SHP77 treated with DMSO at 0.1 percent for 48 hours (cell line): Measurements from ENCODE around the gene PISD.
A peak's percentile ranks its signal among the peaks of the same experiment; 100 is the strongest.

Experiments
- DNase-seq: peaks from one replicate; lab custom pipeline; 2025; lab: John Stamatoyannopoulos, UW

Gene PISD

GRCh38 chr22:31652911-31653684 is 8.9 kb downstream of the PISD start:
- no peak for DNase-seq

DNA sequence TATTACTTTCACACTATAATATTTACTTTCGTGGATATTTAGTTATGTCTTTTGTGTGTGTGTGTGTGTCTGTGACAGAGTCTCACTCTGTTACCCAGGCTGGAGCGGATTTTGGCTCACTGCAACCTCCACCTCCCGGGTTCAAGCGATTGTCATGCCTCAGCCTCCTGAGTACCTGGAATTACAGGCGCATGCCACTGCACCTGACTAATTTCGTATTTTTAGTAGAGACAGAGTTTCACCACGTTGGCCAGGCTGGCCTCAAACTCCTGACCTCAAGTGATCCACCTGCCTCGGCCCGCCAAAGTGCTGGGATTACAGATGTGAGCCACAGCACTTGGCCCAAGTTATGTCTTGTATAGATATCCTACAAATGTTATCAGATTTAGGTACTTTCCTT is 9.9 kb downstream of the PISD start:
- no peak for DNase-seq

DNA sequence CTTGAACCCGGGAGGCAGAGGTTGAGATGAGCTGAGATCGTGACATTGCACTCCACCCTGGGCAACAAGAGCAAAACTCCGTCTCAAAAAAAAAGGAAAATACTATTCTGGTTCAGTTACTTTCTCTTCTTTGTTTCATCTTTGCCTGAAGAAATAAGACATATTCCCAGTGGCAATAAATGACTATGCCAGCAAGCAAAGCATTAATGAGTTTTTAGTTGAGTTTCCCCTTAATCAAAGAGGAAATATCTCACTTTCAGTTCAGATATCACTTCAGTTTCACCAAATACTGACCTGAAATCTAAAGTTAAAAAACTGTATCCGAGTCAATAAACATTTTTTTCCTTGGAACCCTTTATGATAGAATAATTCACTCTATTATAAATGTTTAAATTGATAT is 10.4 kb downstream of the PISD start:
- no peak for DNase-seq

DNA sequence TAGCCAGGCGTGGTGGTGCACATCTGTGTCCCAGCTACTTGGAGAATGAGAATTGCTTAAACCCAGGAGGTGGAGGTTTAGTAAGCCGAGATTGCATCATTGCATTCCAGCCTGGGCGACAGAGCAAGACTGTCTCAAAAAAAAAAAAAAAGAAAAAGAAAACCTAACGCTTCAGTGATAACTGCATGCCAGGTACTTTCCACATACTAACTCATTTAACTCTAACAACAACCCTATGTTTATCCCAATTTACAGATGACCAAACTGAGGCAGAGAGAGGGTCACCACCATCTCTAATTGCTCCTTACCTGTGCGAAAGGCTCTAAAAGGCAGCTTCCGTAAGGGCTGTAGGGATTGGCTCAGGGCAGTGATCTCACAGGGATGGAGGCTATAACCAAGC is 11.6 kb downstream of the PISD start:
- no peak for DNase-seq

GRCh38 chr22:31647523-31648320 is 14.3 kb downstream of the PISD start:
- no peak for DNase-seq

DNA sequence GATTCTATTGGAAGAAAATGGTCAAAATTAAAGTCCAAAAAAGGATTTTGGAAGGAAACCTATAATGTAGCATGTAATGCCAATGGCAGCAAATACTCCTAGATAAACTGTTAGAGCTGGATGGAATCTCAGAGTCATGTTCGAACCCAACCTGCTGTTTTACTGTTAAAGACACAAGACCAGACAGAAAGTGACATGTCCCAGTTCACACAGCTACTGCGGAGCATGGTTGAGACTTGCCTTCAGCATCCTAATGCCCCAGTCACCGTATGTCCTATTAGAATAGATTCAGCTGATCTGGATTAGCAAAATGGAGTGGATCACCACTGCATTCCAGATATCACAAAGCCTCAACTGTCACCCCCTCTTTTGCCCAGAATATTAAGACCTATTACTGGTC is 14.9 kb downstream of the PISD start:
- no peak for DNase-seq

DNA sequence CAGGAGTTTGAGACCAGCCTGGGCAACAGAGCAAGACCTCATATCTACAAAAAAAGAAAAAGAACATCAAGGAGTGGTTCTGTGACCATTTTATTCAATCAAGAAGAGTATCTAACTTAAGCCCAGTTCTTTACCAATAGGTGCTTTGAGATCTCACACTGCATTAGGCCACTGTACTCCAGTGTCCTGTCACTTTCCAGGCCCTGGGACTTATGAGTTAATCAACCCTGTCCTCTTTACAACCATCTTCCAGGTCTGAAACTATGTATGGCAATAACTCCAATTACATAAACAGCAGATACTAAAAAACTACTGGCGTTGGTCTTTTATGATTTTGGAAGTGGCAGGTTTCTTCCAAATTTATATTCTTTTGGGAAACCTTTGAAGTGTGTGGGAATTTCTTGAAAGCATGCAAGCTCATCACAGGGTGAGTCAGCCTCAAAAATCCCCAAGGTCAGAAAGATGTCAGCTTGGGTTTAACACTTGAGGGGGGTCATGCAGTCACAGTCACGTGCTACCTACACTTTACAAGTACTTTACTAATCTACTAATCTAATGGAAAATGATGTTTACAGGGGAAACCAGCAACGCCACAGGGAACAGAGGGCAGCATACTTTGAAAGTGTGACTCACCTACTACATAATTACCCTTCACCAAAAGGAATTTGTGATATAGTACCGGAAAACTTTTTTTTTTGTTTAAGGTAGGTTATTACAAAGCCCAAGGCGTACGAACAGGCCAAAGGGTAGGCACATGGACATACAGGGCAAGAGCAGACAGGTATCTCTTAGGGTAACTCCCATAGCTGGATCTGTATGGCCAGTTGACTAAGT is 15.6 kb downstream of the PISD start:
- no peak for DNase-seq

- no peak for DNase-seq
Observed at GRCh38 chr22:31639436-31640039, 22.5 kb downstream of the PISD start.

- no peak for DNase-seq
Observed at GRCh38 chr22:31637891-31638618, 24.0 kb downstream of the PISD start.

DNA sequence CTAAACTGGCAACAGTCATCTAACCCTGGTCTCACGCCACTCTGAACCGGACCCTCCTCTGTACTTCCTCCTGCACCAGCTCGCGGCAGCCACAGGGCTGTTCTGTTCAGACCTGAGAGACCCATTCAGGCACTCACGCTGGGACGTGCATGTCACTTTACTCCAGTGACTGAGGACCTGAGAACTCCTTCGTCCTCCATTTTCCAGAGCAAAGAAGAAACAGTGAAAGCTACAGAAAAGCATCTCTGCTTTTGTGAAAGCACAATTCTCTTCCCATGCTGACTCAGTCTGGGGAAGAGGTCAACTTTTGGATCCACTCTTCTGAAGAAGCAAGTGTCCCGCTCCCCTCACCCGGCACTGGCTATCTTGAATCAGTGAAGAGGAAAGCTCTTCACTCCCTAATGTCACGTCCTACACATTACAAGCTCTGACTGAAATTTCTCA is 24.5 kb downstream of the PISD start:
- no peak for DNase-seq

- no peak for DNase-seq
Observed at GRCh38 chr22:31635638-31636306, 26.2 kb downstream of the PISD start.

- DNase-seq: no peak
Observed at GRCh38 chr22:31631436-31631835, 30.6 kb downstream of the PISD start.

- peak; percentile 3 for DNase-seq
Observed at GRCh38 chr22:31630331-31631329, 31.4 kb downstream of the PISD start.

- DNase-seq: no peak
Observed at GRCh38 chr22:31629741-31630184, 32.3 kb downstream of the PISD start.

- DNase-seq: no peak
Observed at GRCh38 chr22:31628969-31629708, 32.9 kb downstream of the PISD start.

DNA sequence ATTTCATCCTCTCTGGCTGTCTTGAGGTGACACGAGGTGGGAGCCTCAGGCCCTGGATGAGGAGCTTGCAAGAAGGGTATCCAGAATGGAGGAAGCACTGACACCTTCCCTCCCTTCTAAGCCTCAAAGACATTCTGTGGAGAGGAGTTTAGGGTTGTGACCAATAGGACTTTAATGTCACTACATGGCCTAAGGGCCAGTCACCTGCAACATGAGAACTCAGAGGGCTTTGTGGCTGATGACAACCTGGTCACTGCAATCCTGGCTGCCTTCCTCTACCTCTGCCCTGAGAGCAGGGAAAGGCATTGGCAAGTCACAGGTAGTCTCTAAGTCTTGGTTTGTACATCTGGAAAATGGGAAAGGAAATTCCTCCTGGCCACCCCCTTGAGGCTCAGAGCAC is 33.7 kb downstream of the PISD start:
- DNase-seq: no peak

- no peak for DNase-seq
Observed at GRCh38 chr22:31627223-31627731, 34.7 kb downstream of the PISD start.

- no peak for DNase-seq
Observed at GRCh38 chr22:31626427-31627150, 35.4 kb downstream of the PISD start.
